GM19468 (cell line): ENCODE data around the gene STIM1.
"Not testable (repeated sequence)": the region's sequence is repeated elsewhere in the genome, so short reads cannot be mapped to it uniquely, and the experiment has no call there.

Source experiments
- ATAC-seq: cut with Tn5 transposase; IDR thresholded peaks from one replicate; pipeline ENCODE4 v1.9.1; 2021; ENCODE audit warnings: mild to moderate bottlenecking, moderate library complexity, moderate number of reproducible peaks; ENCODE audit not compliant: unreplicated experiment; ENCODE audit errors: extremely low read depth

The STIM1 gene

DNA sequence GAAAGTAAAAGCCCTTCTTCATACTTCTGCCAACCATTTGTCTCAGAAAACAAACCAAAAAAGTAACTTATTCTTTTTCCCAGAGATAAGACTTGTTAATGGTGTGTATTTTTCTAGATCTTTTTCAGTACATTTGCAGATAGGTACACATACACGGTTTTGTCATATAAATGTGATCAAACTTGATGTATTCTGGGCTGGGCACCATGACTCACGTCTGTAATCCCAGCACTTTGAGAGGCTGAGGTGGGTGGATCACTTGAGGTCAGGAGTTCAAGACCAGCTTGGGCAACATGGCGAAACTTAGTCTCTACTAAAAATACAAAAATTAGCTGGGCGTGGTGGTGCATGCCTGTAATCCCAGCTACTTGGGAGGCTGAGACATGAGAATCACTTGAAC lies 274.8 kb downstream of the STIM1 start:
- ATAC-seq: not testable (repeated sequence)

- no peak for ATAC-seq
Observed at GRCh38 chr11:4134806-4135205, 279.3 kb downstream of the STIM1 start.

DNA sequence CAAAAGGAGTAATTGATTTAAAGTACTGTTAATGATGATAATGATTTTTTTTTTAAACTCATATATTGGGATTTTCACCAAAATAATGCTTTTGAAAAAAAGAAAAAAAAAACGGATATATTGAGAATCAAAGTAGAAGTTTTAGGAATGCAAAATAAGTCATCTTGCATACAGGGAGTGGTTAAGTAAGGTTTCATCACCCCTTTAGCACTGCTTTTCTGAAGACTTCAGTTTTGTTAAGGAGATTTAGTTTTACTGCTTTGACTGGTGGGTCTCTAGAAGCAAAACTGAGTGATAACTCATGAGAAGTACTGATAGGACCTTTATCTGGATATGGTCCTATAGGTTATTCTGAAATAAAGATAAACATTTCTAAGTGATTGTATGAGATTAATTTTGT lies 283.0 kb downstream of the STIM1 start:
- ATAC-seq: no peak

DNA sequence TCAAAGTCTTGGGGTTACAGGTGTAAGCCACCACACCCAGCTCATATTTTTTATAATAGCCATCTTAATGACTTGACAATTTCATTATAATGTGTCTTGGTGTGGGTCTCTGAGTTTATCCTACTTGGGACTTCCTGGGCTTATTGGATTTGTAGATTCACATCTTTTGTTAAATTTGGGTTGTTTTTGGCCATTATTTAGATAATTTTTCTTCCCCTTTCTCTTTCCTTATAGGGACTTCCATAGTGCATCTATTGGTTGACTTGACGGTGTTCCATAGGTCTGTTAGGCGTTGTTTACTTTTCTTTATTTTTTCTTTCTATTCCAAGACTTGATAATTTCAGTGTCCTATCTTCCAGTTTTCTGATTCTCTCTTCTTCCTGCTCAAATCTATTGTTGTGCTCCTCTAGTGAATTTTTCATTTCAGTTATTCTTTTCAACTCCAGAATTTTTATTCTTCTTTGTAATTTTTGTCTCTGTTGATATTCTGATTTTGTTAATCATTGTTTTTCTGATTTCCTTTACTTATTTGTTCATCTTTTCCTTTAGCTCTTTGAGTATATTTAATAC lies 284.7 kb downstream of the STIM1 start:
- ATAC-seq: no peak
